Renal cortex interstitium (tissue), 11 donors: Measurements from ENCODE around the gene C9. TPM values are rescaled to one million over a fixed set of nuclear protein-coding genes. Genes with fewer than 3 reads are reported as not detected.

Experiments used
- DNase-seq, 11 donors: peaks; one replicate each; pipeline ENCODE4 v3.0.0-alpha.2; 2013; ENCODE audit warnings: low read depth in 9 of 11, low spot score in 4 of 11; ENCODE audit errors: extremely low read depth in 1 of 11
- polyA plus RNA-seq, 3 donors: library from polyadenylated mRNA; unstranded; fragments of 120-200 nt; gene quantifications; one replicate each; pipeline ENCODE4 v1.2.1, GENCODE V29; 2013; ENCODE audit not compliant: insufficient read length in 3 of 3

Gene C9
- polyA plus RNA-seq, 3 donors, result 0.23 to 0.32 (median 0.27) TPM

DNA sequence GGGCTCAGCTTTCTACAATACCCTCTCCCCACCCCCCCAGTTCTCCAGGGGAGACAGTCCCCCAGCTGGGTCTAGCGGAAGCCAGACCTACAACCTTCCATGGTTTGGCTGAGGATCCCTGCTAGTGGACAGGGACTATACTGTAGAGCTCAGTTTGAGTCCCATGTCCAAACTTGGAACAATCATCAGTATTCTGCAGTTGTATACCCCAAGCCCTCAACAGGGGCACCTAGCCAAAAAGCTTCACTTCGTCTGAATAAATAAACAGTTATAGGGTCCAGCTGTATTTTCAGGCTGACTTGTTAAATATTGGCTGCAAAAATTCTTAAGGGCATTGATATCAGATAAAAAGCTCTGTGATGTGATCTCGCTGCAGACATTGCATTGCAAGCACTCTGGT, 15.4 kb upstream of the C9 start:
- DNase-seq, result peak in 3 of 11 donors; percentile 24 to 27 (median 25)

GRCh38 chr5:39377613-39378012, 13.3 kb upstream of the C9 start:
- DNase-seq, result no peak

DNA sequence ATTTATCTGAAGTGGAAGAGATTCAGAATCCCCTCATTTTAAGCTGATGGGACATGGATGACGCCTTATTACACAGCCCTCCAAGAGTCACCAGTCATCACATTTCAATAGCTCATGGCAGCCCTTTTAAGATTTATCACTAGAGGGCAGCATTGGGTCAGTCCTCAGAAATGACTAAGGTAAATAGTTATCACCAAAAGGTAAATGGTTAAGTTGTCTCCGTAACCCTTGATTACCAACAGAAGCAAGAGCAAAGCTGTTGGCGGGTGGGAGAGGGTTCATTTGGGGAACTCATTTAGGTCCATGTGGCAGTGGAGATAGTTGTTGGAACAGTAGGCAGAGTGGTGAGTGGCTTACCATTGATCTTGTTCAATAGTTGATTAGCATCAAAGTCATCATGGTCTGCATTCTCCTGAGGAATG, 12.0 kb upstream of the C9 start:
- peak in 4 of 11 donors; percentile 28 to 63 (median 36) for DNase-seq

DNA sequence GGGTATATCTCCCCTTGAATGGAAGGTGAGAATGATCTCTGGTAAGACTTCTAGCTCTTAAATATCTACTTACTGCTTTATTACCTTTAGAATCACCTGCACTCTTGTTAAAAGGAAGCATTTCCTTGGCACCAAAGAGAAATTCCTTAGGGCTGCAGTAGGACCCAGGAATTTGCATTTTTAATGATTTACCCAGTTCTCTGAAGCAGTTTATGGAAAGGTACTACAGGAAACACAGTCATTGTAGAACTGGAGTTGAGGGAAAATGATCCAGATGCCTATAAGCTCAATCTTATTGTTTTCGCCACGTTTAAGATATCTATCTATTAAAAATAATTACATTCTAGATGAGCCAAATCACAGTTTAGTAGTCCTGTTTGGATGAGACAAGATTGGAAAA, 9.5 kb upstream of the C9 start:
- peak in 4 of 11 donors; percentile 29 to 51 (median 34) for DNase-seq

DNA sequence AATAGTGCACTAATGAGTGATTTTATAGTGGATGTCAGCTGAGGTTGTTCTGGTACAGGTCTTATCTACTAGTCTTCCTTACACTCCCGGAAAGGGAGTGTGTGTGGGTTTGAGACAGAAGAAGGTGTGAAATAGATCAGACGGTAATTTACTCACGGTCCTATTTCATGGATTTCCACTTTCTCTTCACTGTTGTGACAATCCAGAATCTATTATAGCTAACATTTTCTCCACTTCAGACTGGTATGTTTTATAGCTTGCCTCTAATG, 7.0 kb upstream of the C9 start:
- DNase-seq, result no peak

GRCh38 chr5:39370555-39371366, 6.5 kb upstream of the C9 start:
- no peak for DNase-seq

- DNase-seq, result no peak
These were observed 5.0 kb upstream of the C9 start for GRCh38 chr5:39369123-39369815.

GRCh38 chr5:39368116-39368515, 3.8 kb upstream of the C9 start:
- no peak for DNase-seq

DNA sequence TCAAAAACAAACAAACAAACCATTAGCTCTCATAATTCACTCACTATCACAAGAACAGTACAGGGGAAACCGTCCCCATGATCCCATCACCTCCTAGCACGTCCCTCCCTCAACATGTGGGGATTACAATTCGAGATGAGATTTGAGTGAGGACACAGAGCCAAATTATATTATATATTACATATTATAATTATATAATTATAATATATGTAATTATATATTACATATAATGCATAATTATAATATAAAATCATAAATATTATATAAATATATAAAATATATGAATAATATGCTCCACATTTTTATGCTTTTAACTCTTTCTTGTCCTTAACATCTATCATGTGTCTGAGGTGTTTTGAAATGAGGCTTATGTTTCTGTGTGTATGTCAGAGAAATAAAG, 3.4 kb upstream of the C9 start:
- DNase-seq, result no peak

DNA sequence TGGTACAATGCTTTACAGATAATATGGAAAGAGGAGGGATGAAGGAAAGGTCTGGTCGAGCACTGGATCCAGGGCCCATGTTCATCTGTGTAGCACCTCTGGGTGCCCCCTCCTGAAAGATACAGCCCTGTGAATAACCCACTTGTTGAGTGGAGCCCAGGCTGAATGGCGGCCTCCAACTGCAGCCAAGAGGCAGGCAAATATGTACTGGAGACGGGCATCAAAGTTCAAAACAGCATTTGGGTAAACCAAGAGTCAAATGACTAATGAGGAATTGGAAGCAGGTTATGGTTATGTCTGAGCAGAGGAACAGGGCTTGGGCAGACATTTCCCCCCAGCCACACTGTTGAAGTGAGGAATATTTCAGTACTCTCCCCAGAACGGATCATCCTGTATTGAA, 1.1 kb downstream of the C9 start:
- DNase-seq, result no peak

DNA sequence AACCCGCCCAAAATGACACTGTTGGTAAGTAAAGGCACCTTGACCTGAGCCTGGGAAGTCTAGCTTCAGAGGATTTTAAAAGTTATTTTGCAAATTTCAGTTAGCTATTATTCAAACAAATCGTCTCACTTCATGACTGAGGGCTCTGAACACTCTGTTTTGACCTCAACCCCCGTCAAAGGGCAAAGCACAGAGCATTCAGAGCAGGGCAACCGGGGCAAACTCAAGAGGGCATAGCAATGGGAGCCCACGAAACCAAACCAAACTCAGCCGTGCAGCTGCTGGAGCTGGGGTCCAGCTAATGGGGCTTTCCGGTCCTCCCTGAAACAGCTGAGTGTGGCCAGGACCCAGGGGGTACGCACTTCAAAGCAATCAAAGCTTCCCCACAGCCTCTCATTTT, 1.6 kb downstream of the C9 start:
- DNase-seq, result no peak

DNA sequence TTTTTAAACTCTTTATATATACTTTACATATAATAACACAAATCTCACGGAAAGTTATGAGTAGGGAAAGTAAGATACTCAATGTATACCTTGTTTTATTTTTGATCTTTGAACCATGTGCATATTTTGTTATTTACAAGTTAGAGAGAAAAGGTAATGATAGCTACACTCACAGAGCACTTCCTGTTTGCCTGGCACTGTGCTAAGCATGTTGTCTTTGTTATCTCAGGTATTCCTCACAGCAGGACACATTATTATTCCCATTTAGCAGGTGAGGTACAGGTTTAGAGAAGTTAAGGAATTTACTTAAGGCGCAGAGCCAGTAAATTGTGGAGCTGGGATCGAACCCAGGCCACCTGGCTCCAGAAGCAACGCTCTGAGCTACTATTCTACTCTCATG, 3.0 kb downstream of the C9 start:
- DNase-seq, result no peak

DNA sequence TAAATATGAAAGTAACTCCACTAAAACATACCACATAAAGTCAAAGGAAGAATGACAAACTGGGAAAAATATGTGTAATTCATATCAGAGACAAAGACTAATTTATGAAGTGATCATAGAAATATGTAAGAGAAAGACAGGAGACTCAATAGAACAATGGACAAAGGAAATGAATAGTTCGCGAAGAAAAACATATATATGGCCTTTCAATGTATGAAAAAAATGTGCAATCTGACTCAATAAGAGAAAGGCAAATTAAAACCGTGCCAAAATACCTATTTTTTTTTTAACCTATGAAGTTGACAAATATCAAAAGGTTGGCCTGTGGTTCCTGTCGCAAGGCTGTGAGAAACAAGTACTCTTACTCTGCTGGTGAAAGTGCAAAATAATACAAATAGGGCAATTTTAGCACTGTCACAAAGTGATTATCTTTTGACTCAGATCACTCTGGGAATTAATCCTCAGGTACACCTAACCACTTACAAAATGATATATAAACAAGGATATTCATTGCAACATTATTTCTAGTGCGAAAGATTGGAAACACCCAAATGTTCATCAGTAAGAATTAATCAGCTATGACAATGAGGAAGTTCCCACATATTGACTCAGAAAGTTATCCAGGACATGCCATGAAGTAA, 3.7 kb downstream of the C9 start:
- no peak for DNase-seq

GRCh38 chr5:39356263-39356662, 8.0 kb downstream of the C9 start:
- DNase-seq, result no peak

- DNase-seq, result no peak
These were observed 9.0 kb downstream of the C9 start for GRCh38 chr5:39355324-39355723.

- DNase-seq, result no peak
These were observed 10.4 kb downstream of the C9 start for GRCh38 chr5:39353717-39354399.

- DNase-seq, result no peak
These were observed 11.3 kb downstream of the C9 start for GRCh38 chr5:39352951-39353350.

GRCh38 chr5:39352170-39352569, 12.1 kb downstream of the C9 start:
- no peak for DNase-seq

DNA sequence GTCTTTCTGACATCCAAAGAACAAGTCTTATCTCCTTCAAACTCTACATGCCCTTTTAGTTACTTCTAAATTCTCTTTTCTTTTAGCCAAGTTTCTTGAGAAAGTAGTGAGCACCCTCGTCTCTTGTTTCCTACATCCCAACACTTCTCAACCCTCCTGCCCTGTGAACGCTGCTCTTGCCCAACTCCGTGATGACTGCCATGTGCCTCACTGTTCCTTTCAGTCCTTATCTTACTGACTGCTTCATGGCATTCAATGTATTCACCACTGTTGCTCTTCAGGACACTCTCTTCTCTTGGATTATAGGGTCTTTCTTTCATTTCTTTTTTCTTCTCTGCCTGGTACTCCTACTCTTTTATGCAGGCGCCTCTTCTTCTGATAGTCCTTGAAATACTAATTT, 14.8 kb downstream of the C9 start:
- DNase-seq, result no peak

DNA sequence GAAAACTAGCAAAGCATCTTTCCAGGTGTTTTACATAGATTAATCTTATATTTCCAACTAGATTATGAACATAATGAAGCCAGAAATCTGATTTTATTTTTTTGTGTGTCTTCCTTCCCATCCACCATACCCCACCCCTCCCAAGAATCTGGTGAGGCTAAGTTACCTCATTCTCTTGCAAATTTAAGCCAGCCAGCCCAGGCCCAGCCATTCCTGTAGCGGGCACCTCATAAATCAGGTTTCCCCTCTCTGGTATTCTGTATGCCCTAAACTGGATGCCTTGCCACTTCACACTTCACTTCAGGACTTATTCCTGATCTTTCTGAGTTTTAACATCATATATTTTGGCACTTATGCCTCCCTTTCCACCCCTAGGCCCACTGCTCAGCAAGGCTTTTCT, 21.8 kb downstream of the C9 start:
- no peak for DNase-seq
